H1 (cell line): ENCODE measurements around the gene SMIM10. TPM values are rescaled to one million over a fixed set of nuclear protein-coding genes. Genes with fewer than 3 reads are reported as not detected.
"Not testable (repeated sequence)": the region's sequence is repeated elsewhere in the genome, so short reads cannot be mapped to it uniquely, and the experiment has no call there.

ENCODE experiments used
- CTCF ChIA-PET: fragments of 300-600 bp; sonication (Branson Sonifier 250); formaldehyde crosslinking; loops from one replicate; lab custom pipeline; 2021; ENCODE audit not compliant: partially characterized antibody; lab: Charles Lee
- POLR2A ChIA-PET: fragments of 300-600 bp; sonication (Branson Sonifier 250); formaldehyde crosslinking; loops from one replicate; lab custom pipeline; 2021; ENCODE audit warnings: inconsistent platforms; ENCODE audit not compliant: partially characterized antibody; lab: Charles Lee
- DNase-seq, 2 experiments: peaks; one replicate each; pipeline versions ENCODE4 v3.0.0 to v3.0.0-alpha.2; 2010 to 2022; ENCODE audit warnings: low spot score in 2 of 2, low read depth in 1 of 2, mixed read lengths in 1 of 2
- FAIRE-seq: peaks from 2 replicates; lab custom pipeline; 2011; peaks lifted over from hg19 to GRCh38; lab: Jason Lieb, UNC
- H2AFZ ChIP-seq: 2 replicates; pipeline ENCODE4 v1.8.1; 2012; ENCODE audit warnings: low read length, inconsistent platforms
- H2AK5ac ChIP-seq: 2 replicates; pipeline ENCODE4 v1.6.1; 2013; ENCODE audit warnings: low read depth, low read length
- H2BK120ac ChIP-seq: replicated peaks from 2 replicates; pipeline ENCODE3; 2013; ENCODE audit warnings: low read depth, low read length, inconsistent platforms
- H2BK12ac ChIP-seq: 2 replicates; pipeline ENCODE4 v1.6.1; 2013; ENCODE audit warnings: low read depth, low read length
- H2BK15ac ChIP-seq: 2 replicates; pipeline ENCODE4 v1.6.1; 2013; ENCODE audit warnings: low read length
- H2BK20ac ChIP-seq: 2 replicates; pipeline ENCODE4 v1.6.1; 2013; ENCODE audit warnings: low read length
- H2BK5ac ChIP-seq: 2 replicates; pipeline ENCODE4 v1.6.1; 2013; ENCODE audit warnings: low read depth, low read length
- H3K14ac ChIP-seq: 2 replicates; pipeline ENCODE4 v1.6.1; 2013; ENCODE audit warnings: inconsistent platforms; ENCODE audit not compliant: insufficient read length
- H3K18ac ChIP-seq: 2 replicates; pipeline ENCODE4 v1.6.1; 2013; ENCODE audit warnings: low read length; ENCODE audit errors: extremely low read depth
- H3K23ac ChIP-seq: 2 replicates; pipeline ENCODE4 v1.6.1; 2013; ENCODE audit warnings: inconsistent platforms; ENCODE audit not compliant: insufficient read length
- H3K23me2 ChIP-seq: 2 replicates; pipeline ENCODE4 v1.6.1; 2013; ENCODE audit warnings: low read depth, low read length
- H3K27ac ChIP-seq: 2 replicates; pipeline ENCODE4 v1.6.1; 2011; ENCODE audit warnings: low read depth, low read length, inconsistent platforms
- H3K27me3 ChIP-seq, 4 experiments: replicated peaks in 1 of 4; 1 replicate in 1 of 4; 2 replicates in 3 of 4; pipeline versions ENCODE4 v1.6.1 to v1.8.1; 2011 to 2013; ENCODE audit warnings: low read length in 3 of 4, mild to moderate bottlenecking in 3 of 4, inconsistent platforms in 2 of 4, mixed read lengths in 2 of 4, moderate library complexity in 1 of 4; ENCODE audit not compliant: control insufficient read depth in 3 of 4, insufficient read depth in 3 of 4; ENCODE audit errors: extremely low read depth in 1 of 4
- H3K36me3 ChIP-seq, 4 experiments: 2 replicates each; pipeline versions ENCODE4 v1.6.1 to v1.8.1; 2011 to 2013; ENCODE audit warnings: mild to moderate bottlenecking in 4 of 4, low read length in 3 of 4, moderate library complexity in 2 of 4, control low read depth in 1 of 4, inconsistent platforms in 1 of 4; ENCODE audit not compliant: insufficient read depth in 4 of 4, control insufficient read depth in 2 of 4
- H3K4ac ChIP-seq: replicated peaks from 2 replicates; pipeline ENCODE3; 2013; ENCODE audit warnings: low read length, low read depth, mixed read lengths, inconsistent platforms; ENCODE audit not compliant: insufficient read length
- H3K4me1 ChIP-seq, 4 experiments: replicated peaks in 1 of 4; 1 replicate in 1 of 4; 2 replicates in 3 of 4; pipeline versions ENCODE4 v1.6.1 to v1.8.1; 2011 to 2013; ENCODE audit warnings: low read length in 3 of 4, inconsistent platforms in 2 of 4, mixed read lengths in 1 of 4; ENCODE audit not compliant: insufficient read depth in 4 of 4, control insufficient read depth in 3 of 4
- H3K4me2 ChIP-seq, 2 experiments: 2 replicates each; pipeline versions ENCODE4 v1.6.1 to v1.8.1; 2011 to 2013; ENCODE audit warnings: low read depth in 2 of 2, low read length in 2 of 2, control low read depth in 1 of 2, inconsistent platforms in 1 of 2, mild to moderate bottlenecking in 1 of 2; ENCODE audit not compliant: insufficient read depth in 1 of 2
- H3K4me3 ChIP-seq, 4 experiments: fragments of 200-600, 300-600 bp in 1 of 4; sonication (generic), shearing (Covaris generic), sonication (Bioruptor Twin) in 1 of 4; 2 replicates each; pipeline versions ENCODE4 v1.5.1 to v1.8.1; 2011 to 2016; ENCODE audit warnings: low read length in 4 of 4, low read depth in 3 of 4, control low read depth in 2 of 4, inconsistent platforms in 2 of 4, mild to moderate bottlenecking in 2 of 4, mixed read lengths in 1 of 4, moderate library complexity in 1 of 4; ENCODE audit not compliant: insufficient read depth in 2 of 4; ENCODE audit errors: extremely low read depth in 1 of 4
- H3K56ac ChIP-seq: replicated peaks from 2 replicates; pipeline ENCODE3; 2013; ENCODE audit warnings: low read depth, mild to moderate bottlenecking, mixed read lengths, low read length, inconsistent platforms; ENCODE audit not compliant: insufficient read length
- H3K79me1 ChIP-seq: 2 replicates; pipeline ENCODE4 v1.6.1; 2013; ENCODE audit warnings: low read depth, low read length, control low read depth
- H3K79me2 ChIP-seq, 2 experiments: 2 replicates each; pipeline versions ENCODE4 v1.6.1 to v1.8.1; 2012 to 2013; ENCODE audit warnings: low read length in 2 of 2, mild to moderate bottlenecking in 2 of 2, inconsistent platforms in 1 of 2; ENCODE audit not compliant: insufficient read depth in 2 of 2, control insufficient read depth in 1 of 2
- H3K9ac ChIP-seq, 4 experiments: replicated peaks in 1 of 4; 1 replicate in 1 of 4; 2 replicates in 3 of 4; pipeline versions ENCODE4 v1.6.1 to v1.8.1; 2011 to 2013; ENCODE audit warnings: low read depth in 3 of 4, low read length in 3 of 4, control low read depth in 2 of 4, mild to moderate bottlenecking in 2 of 4, moderate library complexity in 2 of 4, inconsistent platforms in 1 of 4; ENCODE audit errors: extremely low read depth in 1 of 4
- H3K9me3 ChIP-seq, 2 experiments: 2 replicates each; pipeline versions ENCODE4 v1.6.1 to v1.8.1; 2012 to 2013; ENCODE audit warnings: mild to moderate bottlenecking in 2 of 2, moderate library complexity in 2 of 2, control low read depth in 1 of 2, inconsistent platforms in 1 of 2, low read depth in 1 of 2, low read length in 1 of 2, mixed read lengths in 1 of 2; ENCODE audit not compliant: insufficient read depth in 2 of 2
- H4K20me1 ChIP-seq, 2 experiments: replicated peaks in 1 of 2; 2 replicates each; pipeline versions ENCODE3 to v1.8.1; 2011 to 2013; ENCODE audit warnings: inconsistent platforms in 2 of 2, low read length in 2 of 2, mild to moderate bottlenecking in 1 of 2; ENCODE audit not compliant: insufficient read depth in 2 of 2, control insufficient read depth in 1 of 2
- H4K5ac ChIP-seq: 2 replicates; pipeline ENCODE4 v1.6.1; 2013; ENCODE audit warnings: low read length, low read depth, mixed read lengths, inconsistent platforms; ENCODE audit not compliant: insufficient read length
- H4K8ac ChIP-seq: 2 replicates; pipeline ENCODE4 v1.8.0; 2013; ENCODE audit warnings: mild to moderate bottlenecking, moderate library complexity, low read length, inconsistent platforms; ENCODE audit not compliant: insufficient read depth; ENCODE audit errors: extremely low read depth
- H4K91ac ChIP-seq: replicated peaks from 2 replicates; pipeline ENCODE3; 2013; ENCODE audit warnings: low read length, mixed read lengths, inconsistent platforms; ENCODE audit not compliant: insufficient read length
- WGBS, 2 experiments: shearing (Covaris generic) in 1 of 2; methylation state at CpG; one replicate each; pipeline versions ENCODE4 v1.1.6 to v1.1.7; 2013 to 2015; ENCODE audit warnings: low lambda C conversion rate in 2 of 2, mixed read lengths in 2 of 2, inconsistent platforms in 1 of 2, low coverage in 1 of 2, missing lambda C conversion rate in 1 of 2; ENCODE audit not compliant: insufficient replicate concordance in 2 of 2, insufficient coverage in 1 of 2, insufficient read length in 1 of 2; ENCODE audit errors: extremely low coverage in 1 of 2, missing lambda C conversion rate in 1 of 2; 5-methylcytosine and 5-hydroxymethylcytosine counted together
- polyA plus RNA-seq, 7 experiments: library from polyadenylated mRNA; depleted of rRNA in 3 of 7; stranded (reverse) in 5 of 7; unstranded in 2 of 7; fragments of >200 nt in 5 of 7; fragments of 200-250 nt in 2 of 7; gene quantifications; 1 replicate in 5 of 7; 2 replicates in 1 of 7; 4 replicates in 1 of 7; pipeline versions ENCODE4 v1.2.1 to v1.2.3, GENCODE V29; 2011 to 2013; ENCODE audit warnings: missing spikeins in 2 of 7, mixed read lengths in 2 of 7
- total RNA-seq: library from RNA; stranded (reverse); fragmentation: NEBNext Ultra II Directional; extraction: Animal tissue kit (Norgen Biotek cat#: 25700); gene quantifications from 2 replicates; pipeline ENCODE4 v1.2.1, GENCODE V29; 2021

Gene SMIM10
- total and polyA plus RNA-seq, 2 of the 8 experiments (the other 6 are each of a cell fraction or from before 2014, with no cell fraction given) = 2.3 to 2.8 TPM

DNA sequence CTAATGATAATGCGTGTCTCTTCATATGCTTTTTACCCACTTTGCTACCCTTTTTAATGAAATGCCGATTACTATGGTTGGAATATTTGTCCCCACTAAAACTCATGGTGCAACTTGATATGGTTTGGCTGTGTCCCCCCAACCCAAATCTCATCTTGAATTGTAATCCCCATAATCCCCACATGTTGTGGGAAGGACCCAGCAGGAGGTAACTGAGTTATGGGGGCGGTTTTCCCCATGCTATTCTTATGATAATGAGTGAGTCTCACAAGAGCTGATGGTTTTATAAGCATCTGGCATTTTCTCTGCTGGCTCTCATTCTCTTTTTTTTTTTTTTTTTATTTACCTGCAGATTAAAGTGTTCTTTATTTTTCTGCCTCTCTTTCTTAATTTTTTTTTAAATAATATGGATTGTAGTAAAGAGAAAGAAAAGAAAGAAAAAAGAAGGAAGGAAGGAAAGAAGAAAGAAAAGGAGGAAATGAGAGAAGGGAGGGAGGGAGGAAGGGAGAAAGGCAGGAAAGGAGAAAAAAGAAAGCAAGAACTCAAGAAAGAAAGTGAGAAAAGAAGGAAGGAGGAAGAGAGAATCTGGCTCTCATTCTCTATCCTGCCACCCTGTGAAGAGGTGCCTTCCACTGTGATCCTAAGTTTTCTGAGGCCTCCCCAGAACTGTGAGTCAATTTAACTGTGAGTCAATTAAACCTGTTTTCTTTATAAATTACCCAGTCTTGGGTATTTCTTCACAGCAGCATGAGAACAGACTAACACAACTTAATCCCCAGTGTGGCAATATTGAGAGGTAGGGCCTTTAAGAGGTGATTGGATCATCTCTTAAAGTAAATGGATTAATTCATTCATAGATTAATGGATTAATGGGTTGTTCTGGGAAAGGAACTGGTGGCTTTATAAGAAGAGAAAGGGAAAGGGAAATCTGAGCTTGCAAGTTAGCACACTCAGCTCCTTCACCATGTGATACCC is 50.6 kb downstream of the SMIM10 start:
- 56% methylated on average over 3 of the region's 3 CpGs; no CpG with 5 or more reads in 1 of the 2 experiments for WGBS, 2 experiments
- H3K14ac ChIP-seq, FAIRE-seq, DNase-seq, H3K9me3 ChIP-seq, H4K20me1 ChIP-seq, H2BK15ac ChIP-seq, H4K8ac ChIP-seq, H3K4me1 ChIP-seq, H3K23ac ChIP-seq, H3K9ac ChIP-seq, H3K79me1 ChIP-seq, H2AFZ ChIP-seq, H3K18ac ChIP-seq, H3K36me3 ChIP-seq, H3K56ac ChIP-seq, H2BK20ac ChIP-seq, H2AK5ac ChIP-seq, H3K4ac ChIP-seq, H3K27me3 ChIP-seq, H4K91ac ChIP-seq, H3K4me2 ChIP-seq, H2BK12ac ChIP-seq, H3K27ac ChIP-seq, H3K79me2 ChIP-seq, H2BK5ac ChIP-seq, H4K5ac ChIP-seq, H3K23me2 ChIP-seq: not testable (repeated sequence)
- POLR2A ChIA-PET = interaction anchor here (1.1 to 3.3 kb wide), 2 partner anchors 10 to 19 kb away, joined by 3 to 12 read pairs; partner anchors contain the start of genes RTL8A and RTL8B
- H2BK120ac ChIP-seq = peak overlapping the region; percentile 64
- CTCF ChIA-PET = interaction anchor here (1.1 kb wide), 1 partner anchor 56 kb away, joined by 3 read pairs; no protein-coding TSS in a partner anchor
- H3K4me3 ChIP-seq = peak overlapping the region in 1 of 4 experiments; percentile 9; a peak in 1 of 8 replicates

Other genes starting within 250 kb of the SMIM10 start
- gene PABIR2, start 193.8 kb upstream of the SMIM10 start, total RNA-seq = 29.7 and 31.6 TPM in 2 replicates
- 14.6 and 23.0 TPM in 2 replicates for gene PABIR2, start 193.8 kb upstream of the SMIM10 start, polyA plus RNA-seq (2011; rRNA removed)
- gene MOSPD1, start 75.7 kb upstream of the SMIM10 start, total RNA-seq = 22.7 and 24.4 TPM in 2 replicates
- gene MOSPD1, start 75.7 kb upstream of the SMIM10 start, polyA plus RNA-seq (2011; rRNA removed) = 4.5 and 6.7 TPM in 2 replicates
- 6.2 and 6.4 TPM in 2 replicates for gene RTL8B, start 31.6 kb downstream of the SMIM10 start, total RNA-seq
- gene RTL8B, start 31.6 kb downstream of the SMIM10 start, polyA plus RNA-seq (2011; rRNA removed) = 5.0 and 7.1 TPM in 2 replicates
- gene RTL8C, start 41.4 kb downstream of the SMIM10 start, total RNA-seq = 59.0 and 68.0 TPM in 2 replicates
- 92.1 and 128 TPM in 2 replicates for gene RTL8C, start 41.4 kb downstream of the SMIM10 start, polyA plus RNA-seq (2011; rRNA removed)
- gene RTL8A, start 61.1 kb downstream of the SMIM10 start, total RNA-seq = 32.2 and 34.3 TPM in 2 replicates
- 139 and 142 TPM in 2 replicates for gene RTL8A, start 61.1 kb downstream of the SMIM10 start, polyA plus RNA-seq (2011; rRNA removed)
- gene SMIM10L2B, start 107.7 kb downstream of the SMIM10 start, total RNA-seq = 4.2 TPM in 2 replicates
- gene SMIM10L2B, start 107.7 kb downstream of the SMIM10 start, polyA plus RNA-seq (2011; rRNA removed) = 4.6 and 7.7 TPM in 2 replicates
- not detected in 2 replicates for gene ETDB, start 129.5 kb downstream of the SMIM10 start, total RNA-seq
- gene ETDB, start 129.5 kb downstream of the SMIM10 start, polyA plus RNA-seq (2011; rRNA removed) = not detected in 2 replicates
- gene CT55, start 180.4 kb downstream of the SMIM10 start, total RNA-seq = not detected in 2 replicates
- 0.09 and 0.15 TPM in 2 replicates for gene CT55, start 180.4 kb downstream of the SMIM10 start, polyA plus RNA-seq (2011; rRNA removed)